Astrocyte of the spinal cord (primary cell): Measurements from ENCODE around the gene CIAPIN1.
A peak's percentile ranks its signal among the peaks of the same experiment; 100 is the strongest.

Experiments
- DNase-seq: peaks from one replicate; pipeline ENCODE4 v3.0.0; 2011; ENCODE audit warnings: low read depth, low spot score
- H3K4me3 ChIP-seq: 2 replicates; pipeline ENCODE4 v1.5.1; 2011; ENCODE audit warnings: low read depth, mild to moderate bottlenecking, low read length, moderate library complexity
- in situ Hi-C: cut with HindIII; loops from 2 replicates; pipeline ENCODE4 v1.10.0; 2017; ENCODE audit warnings: low sequenced_read_pairs
- TF ChIP-seq, protein P1 (sequence below): IDR thresholded peaks from 2 replicates; pipeline ENCODE4 v1.5.1; 2012; ENCODE audit warnings: low read depth, mild to moderate bottlenecking, low read length, inconsistent platforms

The CIAPIN1 gene

DNA sequence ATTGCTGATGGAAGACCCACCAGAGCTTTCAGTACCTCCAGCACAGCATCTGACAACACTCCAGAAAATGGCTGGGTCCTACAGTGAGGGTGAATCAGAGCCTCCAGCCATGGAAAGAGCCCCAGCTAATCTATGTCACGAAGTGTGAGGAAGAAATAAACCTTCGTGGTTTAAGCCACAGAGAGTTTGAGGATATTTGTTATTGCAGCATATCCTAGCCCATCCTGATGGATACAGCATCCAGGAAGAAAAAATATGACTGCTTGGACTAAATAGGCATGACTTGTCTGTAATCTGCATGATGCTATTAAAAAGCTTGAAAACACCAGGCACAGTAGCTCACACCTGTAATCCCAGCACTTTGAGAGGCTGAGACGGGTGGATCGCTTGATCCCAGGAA lies 55.9 kb downstream of the CIAPIN1 start:
- no peak overlapping the region for H3K4me3 ChIP-seq
- TF ChIP-seq, protein P1, sequence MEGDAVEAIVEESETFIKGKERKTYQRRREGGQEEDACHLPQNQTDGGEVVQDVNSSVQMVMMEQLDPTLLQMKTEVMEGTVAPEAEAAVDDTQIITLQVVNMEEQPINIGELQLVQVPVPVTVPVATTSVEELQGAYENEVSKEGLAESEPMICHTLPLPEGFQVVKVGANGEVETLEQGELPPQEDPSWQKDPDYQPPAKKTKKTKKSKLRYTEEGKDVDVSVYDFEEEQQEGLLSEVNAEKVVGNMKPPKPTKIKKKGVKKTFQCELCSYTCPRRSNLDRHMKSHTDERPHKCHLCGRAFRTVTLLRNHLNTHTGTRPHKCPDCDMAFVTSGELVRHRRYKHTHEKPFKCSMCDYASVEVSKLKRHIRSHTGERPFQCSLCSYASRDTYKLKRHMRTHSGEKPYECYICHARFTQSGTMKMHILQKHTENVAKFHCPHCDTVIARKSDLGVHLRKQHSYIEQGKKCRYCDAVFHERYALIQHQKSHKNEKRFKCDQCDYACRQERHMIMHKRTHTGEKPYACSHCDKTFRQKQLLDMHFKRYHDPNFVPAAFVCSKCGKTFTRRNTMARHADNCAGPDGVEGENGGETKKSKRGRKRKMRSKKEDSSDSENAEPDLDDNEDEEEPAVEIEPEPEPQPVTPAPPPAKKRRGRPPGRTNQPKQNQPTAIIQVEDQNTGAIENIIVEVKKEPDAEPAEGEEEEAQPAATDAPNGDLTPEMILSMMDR = no peak
- DNase-seq = no peak
- in situ Hi-C loops = no loop called here

DNA sequence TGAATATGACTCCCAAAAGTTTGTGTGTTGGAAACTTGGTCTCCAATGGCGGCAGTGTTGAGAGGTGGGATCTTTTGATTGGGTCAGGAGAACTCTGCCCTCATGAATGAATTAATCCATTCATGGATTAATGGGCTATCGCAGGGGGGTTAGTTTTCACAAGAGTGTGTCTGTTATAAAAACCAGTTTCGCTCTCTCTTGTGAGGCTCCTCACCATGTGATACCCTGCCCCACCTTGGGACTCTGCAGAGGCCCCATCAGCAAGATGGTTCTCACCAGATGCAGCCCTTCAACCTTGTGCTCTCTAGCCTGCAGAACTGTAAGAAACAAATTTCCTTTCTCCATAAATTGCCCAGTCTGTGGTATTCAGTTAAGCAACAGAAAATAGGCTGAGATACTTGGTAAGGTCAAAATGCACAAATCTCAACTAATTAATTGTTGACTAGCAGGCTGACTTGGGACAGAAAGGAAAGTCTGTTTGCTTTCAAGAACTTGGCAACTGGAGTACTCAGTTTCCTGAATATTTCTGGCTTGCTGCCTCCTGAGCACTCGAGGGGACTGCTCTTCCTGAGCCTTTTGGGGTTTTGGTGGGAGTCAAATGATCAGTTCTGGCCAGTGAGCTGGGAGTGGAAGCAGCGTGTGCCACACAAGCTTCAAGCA lies 56.4 kb downstream of the CIAPIN1 start:
- DNase-seq = no peak
- TF ChIP-seq, protein P1 = no peak
- in situ Hi-C loops = no loop called here
- no peak overlapping the region for H3K4me3 ChIP-seq

DNA sequence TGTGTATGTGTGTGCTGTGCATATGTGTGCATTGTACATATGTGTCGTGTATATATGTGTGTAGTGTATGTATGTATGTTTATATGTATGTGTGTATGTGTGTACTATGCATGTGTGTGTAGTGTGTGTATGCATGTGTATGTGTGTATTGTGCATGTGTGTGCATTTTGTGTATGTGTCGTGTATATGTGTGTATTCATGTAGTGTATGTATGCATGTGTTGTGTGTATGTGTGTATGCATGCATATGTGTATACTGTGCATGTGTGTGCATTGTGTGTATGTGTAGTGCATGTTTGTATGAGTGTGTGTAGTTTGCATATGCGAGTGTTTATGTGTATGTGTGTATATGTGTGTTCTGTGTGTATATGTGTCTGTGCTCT lies 58.1 kb downstream of the CIAPIN1 start:
- no peak for DNase-seq
- H3K4me3 ChIP-seq = no peak overlapping the region
- TF ChIP-seq, protein P1 = no peak
- in situ Hi-C loops = no loop called here

DNA sequence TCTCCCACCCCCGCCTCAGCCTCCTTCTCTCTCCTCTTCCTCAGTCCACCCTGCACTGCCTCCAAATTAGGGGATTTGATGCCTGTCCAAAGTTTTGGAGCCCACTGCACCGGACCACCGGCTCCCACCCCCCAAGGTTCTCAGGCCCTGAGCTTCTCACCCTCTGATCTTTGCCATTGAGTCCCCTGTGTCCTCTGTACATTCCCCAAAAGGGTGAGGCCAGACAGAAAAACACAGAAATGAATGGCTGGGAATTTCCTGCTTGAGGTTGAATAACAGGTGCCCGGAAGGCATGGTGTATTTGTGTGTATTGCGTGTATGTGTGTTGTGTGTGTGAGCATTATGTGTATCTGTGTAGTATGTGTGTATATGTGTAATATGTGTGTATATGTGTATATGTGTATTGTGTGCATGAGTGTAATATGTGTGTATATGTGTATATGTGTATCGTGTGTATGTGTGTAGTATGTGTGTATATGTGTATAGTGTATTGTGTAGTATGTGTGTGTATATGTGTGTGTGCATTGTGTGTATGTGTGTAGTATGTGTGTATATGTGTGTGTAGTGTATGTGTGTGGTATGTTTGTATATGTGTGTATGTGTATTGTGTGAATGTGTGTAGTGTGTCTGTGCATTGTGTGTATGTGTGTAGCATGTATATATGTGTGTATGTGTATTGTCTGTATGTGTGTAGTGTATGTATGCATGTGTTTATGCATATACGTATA lies 58.7 kb downstream of the CIAPIN1 start:
- H3K4me3 ChIP-seq = no peak overlapping the region
- TF ChIP-seq, protein P1 = no peak
- DNase-seq = no peak
- in situ Hi-C loops = no loop called here

DNA sequence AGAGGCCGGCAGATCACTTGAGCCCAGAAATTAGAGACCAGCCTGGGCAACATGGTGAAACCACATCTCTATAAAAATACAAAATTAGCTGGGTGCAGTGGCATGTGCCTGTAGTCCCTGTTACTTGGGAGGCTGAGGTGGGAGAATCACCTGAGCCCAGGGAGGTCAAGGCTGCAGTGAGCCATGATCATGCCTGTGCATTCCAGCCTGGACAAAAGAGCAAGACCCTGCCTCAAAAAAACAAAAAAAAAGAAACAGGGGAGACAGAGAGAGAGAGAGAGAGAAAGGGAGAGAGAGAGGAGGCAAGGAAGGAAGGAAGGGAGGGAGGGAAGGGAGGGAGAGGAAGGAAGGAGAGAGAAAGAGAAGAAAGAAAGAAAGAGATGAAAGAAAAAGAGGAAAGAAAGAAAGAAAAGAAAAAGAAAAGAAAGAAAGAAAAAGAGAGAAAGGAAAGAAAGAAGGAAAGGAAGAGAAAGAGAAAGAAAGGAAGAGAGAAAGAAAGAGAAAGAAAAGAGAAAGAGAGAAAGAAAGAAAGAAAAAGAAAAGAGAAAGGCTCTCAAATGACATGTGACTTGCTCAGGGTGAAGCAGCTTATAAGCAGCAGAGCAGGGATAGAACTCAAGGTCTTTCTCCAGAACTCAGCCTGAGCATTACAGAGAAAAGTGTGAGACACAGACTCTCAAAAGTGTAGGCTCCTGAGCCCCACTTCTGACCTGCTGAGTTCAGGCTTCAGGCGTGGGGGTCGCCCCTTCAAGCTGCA lies 59.4 kb downstream of the CIAPIN1 start:
- DNase-seq = no peak
- in situ Hi-C loops = no loop called here
- H3K4me3 ChIP-seq = no peak overlapping the region
- TF ChIP-seq, protein P1 = no peak

DNA sequence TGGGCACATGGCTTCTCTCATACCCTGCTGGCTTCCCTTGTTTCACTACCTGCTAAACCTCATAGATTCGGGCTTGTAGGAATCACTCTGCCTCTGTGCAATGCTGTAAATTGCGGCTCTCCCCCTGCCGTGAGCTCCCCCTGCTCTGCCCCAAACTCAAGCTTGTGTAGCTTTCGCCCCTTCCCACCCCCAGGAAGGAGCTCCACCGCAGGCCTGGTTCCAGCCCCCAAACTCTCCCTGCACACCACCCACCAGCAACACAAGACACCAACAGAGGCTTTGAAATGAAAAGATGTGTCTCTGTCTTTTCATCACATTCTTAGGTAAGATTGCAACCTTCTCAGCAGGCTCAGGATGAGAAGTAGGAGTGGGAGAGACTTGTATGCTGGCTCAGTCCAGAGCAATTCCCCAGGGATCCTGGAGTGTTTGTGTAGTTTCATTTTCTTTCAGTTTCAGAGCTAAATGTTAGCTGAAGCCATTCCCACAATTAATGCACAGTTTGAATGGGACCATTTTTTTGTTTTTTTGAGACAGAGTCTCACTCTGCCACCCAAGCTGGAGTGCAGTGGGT lies 60.7 kb downstream of the CIAPIN1 start:
- DNase-seq = peak; percentile 71
- no peak overlapping the region for H3K4me3 ChIP-seq
- TF ChIP-seq, protein P1 = no peak
- in situ Hi-C loops = no loop called here
